LNCaP clone FGC (cell line): ENCODE measurements around the gene TTF2.

Experiments used
- DNase-seq: peaks from one replicate; pipeline ENCODE4 v3.0.0-alpha.2; 2011; ENCODE audit warnings: low read depth
- H3K4me3 ChIP-seq: 2 replicates; pipeline ENCODE4 v1.5.1; 2011; ENCODE audit warnings: mild to moderate bottlenecking, low read depth, low read length, control low read depth
- CTCF ChIP-seq: IDR thresholded peaks from 2 replicates; pipeline ENCODE4 v1.5.1; 2012; ENCODE audit warnings: mild to moderate bottlenecking; ENCODE audit not compliant: control insufficient read depth, insufficient read depth; ENCODE audit errors: extremely low read depth

The TTF2 gene

GRCh38 chr1:117105722-117106121 lies 45.6 kb downstream of the TTF2 start:
- H3K4me3 ChIP-seq: no peak overlapping the region
- no peak for TF ChIP-seq CTCF
- no peak for DNase-seq

DNA sequence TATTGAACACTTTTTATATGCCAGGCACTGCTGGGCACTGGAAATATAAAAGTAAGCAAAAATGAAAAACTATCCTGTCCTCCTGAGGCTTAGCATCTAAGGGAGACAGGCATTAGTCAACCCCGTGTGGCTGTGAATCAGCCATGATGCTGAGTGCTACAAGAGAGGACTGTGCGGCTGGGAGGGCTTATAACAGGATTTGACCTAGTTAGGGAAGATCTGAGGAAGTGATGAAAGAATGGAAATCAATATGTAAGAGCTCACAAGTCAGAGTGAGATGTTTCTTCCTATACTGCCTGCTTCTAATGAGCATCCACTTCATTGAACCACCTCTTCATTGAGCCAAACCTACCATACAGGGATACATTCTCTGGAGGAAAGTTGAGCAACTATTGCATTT lies 46.4 kb downstream of the TTF2 start:
- H3K4me3 ChIP-seq: no peak overlapping the region
- no peak for TF ChIP-seq CTCF
- no peak for DNase-seq

DNA sequence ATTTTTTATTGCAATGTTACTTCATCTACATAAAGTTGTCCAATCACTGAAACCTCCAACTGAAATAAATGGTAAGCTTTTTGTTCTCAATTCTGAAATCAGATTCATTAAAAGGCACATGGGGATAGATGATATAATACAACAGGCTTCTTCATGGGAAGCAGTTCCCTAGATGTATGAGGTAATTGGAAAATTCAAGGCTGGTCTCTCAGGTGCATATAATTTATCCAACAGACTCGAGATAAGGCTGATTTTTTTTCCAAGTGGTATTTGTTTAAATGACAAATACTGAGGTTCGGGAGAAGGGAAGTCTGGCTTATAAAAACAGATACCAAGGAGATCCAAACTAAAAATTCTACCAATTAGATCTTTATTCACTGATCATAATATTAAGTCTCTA lies 47.2 kb downstream of the TTF2 start:
- no peak for TF ChIP-seq CTCF
- DNase-seq: no peak
- H3K4me3 ChIP-seq: no peak overlapping the region

DNA sequence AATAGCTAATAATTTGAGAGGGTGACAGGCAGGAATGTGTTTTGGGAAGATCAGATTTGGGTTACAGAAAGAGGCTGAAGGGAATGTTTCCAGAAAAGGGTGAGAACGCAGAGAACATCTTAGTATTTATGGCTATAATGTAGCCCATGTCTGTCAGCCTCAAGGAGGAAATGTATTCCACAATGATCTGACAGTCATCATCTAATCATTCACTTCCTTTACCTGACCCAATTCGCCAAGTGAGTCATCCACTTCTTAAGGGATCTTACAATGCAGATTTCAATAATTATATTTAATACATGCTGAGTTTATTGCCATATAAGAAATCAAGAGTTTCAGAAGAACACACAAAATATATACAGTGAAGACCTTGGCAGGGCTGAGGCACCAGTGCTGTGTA lies 50.6 kb downstream of the TTF2 start:
- no peak for TF ChIP-seq CTCF
- no peak overlapping the region for H3K4me3 ChIP-seq
- DNase-seq: no peak

GRCh38 chr1:117112047-117112717 lies 52.1 kb downstream of the TTF2 start:
- H3K4me3 ChIP-seq: no peak overlapping the region
- no peak for TF ChIP-seq CTCF
- no peak for DNase-seq

DNA sequence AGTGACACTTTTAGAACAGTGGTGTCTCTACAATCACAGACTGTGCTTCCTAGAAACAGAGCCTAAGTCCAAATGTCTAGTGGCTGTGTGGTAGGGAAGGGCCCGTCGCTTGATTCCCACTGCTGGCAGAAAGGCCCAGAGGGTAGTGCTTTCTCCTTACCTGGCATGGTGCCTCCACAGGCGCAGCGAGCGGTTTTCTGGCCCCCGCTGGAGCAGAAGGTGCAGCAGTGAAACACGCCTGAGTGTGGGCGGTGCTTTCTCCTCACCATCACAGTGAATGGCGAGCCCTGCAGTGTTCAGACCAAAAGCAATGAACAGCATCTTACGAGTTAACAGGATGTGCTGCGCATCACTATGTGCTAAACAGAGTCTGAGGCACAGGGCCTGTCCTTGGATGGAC lies 53.1 kb downstream of the TTF2 start:
- no peak for DNase-seq
- TF ChIP-seq CTCF: no peak
- H3K4me3 ChIP-seq: no peak overlapping the region

DNA sequence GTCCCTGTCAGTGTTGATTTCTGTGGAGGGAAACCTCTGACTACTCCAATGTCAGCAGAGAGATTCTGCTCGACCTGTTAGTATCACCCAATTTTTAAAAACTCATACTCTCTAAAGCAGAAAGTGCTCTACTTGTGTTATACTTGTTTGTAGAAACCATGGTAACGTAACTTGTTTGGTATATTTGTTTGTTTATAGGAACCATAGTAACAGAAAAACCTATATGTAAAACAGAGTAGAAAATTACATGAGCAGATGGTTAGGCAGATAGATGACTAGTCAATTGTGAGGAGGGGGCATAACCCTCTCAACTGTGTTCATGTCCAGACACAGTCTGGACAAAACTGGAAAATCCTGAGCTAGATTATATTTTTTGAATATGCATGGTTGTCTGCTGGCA lies 54.8 kb downstream of the TTF2 start:
- no peak overlapping the region for H3K4me3 ChIP-seq
- TF ChIP-seq CTCF: no peak
- DNase-seq: no peak
